Measurements from ENCODE around the gene ANKMY1. TPM values are rescaled to one million over a fixed set of nuclear protein-coding genes. Genes with fewer than 3 reads are reported as not detected.

ANKMY1 gene
- total and polyA plus RNA-seq, 8 donors, result 3.1 to 79.4 (median 9.7) TPM

DNA sequence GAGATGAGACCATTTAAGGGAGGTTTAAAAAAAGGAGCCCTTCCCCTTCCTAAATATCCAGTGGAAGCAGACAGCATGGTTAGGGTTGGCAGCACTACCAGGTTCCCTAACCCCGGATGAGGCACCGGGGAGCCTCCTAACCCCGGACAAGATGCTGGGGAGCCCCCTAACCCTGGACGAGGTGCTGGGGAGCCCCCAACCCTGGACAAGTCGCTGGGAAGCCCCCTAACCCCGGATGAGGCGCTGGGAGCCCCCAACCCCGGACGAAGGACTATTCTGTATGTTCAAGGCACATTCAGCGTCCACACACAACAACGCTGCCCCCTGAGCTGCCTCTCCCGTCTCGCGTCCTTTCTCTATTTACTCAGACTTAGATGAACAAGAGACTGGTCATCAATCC is 51.9 kb downstream of the ANKMY1 start:
- Histone ChIP-seq H3K27ac (no peak overlapping the region), H3K4me1 (no peaks in the 10 kb centered on the region), H3K4me3 (no peak overlapping the region), H3K9me3 (no peaks in the 10 kb centered on the region), H3K36me3 (peaks cover 0 to 30% (median 21%) of the 10 kb centered on the region in 4 donors), H3K27me3 (no peaks in the 10 kb centered on the region)
- whole genome bisulfite sequencing, 5 donors, result 75 to 89% (median 83%) methylated on average over 14 of the region's 14 CpGs
- TF ChIP-seq POLR2A (IDR thresholded peaks at IDR 0.05) (no peak), POLR2AphosphoS5 (IDR thresholded peaks at IDR 0.05) (no peak), EP300 (IDR thresholded peaks at IDR 0.05) (no peak)
- TF ChIP-seq, protein P1, sequence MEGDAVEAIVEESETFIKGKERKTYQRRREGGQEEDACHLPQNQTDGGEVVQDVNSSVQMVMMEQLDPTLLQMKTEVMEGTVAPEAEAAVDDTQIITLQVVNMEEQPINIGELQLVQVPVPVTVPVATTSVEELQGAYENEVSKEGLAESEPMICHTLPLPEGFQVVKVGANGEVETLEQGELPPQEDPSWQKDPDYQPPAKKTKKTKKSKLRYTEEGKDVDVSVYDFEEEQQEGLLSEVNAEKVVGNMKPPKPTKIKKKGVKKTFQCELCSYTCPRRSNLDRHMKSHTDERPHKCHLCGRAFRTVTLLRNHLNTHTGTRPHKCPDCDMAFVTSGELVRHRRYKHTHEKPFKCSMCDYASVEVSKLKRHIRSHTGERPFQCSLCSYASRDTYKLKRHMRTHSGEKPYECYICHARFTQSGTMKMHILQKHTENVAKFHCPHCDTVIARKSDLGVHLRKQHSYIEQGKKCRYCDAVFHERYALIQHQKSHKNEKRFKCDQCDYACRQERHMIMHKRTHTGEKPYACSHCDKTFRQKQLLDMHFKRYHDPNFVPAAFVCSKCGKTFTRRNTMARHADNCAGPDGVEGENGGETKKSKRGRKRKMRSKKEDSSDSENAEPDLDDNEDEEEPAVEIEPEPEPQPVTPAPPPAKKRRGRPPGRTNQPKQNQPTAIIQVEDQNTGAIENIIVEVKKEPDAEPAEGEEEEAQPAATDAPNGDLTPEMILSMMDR (IDR thresholded peaks at IDR 0.05), result no peak
- no peak for DNase-seq
- intact Hi-C loops (cut with DNase I; ENCODE audit: low total_unique reads), result loop anchor here (10.0 kb wide), 1 partner anchor 199 kb away; no protein-coding TSS in a partner anchor

DNA sequence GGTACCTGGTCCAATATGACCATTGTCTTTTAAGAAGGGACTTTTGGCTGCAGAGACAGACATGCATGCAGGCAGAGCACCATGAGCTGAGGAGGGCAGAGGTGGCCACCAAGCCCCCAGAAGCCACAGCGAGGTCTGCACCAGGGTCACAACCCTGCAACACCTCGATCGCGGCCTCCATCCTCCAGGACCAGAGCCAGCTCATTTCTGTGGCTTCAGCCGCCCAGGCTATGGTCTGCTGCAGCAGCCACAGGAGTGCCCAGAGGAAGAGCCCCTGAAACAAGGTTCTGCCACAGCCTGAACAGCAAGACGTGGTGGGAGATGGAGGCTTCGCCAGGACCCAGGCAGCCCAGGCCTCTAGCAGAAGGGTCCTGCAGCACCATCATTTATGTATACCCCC is 53.9 kb downstream of the ANKMY1 start:
- Histone ChIP-seq H3K4me3 (no peak overlapping the region), H3K9me3 (no peaks in the 10 kb centered on the region), H3K27me3 (no peaks in the 10 kb centered on the region), H3K4me1 (no peaks in the 10 kb centered on the region), H3K27ac (no peak overlapping the region), H3K36me3 (peaks cover 0 to 37% (median 31%) of the 10 kb centered on the region in 4 donors)
- WGBS, 5 donors, result 92 to 98% (median 94%) methylated on average over 7 of the region's 7 CpGs
- no peak for DNase-seq
- intact Hi-C loops (cut with DNase I; ENCODE audit: low total_unique reads), result loop anchor here (10.0 kb wide), 1 partner anchor 201 kb away; no protein-coding TSS in a partner anchor
- TF ChIP-seq, protein P1 (IDR thresholded peaks at IDR 0.05), result no peak
- TF ChIP-seq EP300 (IDR thresholded peaks at IDR 0.05) (no peak), POLR2AphosphoS5 (IDR thresholded peaks at IDR 0.05) (no peak), POLR2A (IDR thresholded peaks at IDR 0.05) (no peak)

- Histone ChIP-seq H3K27ac (no peak overlapping the region), H3K9me3 (no peaks in the 10 kb centered on the region), H3K36me3 (peaks cover 0 to 39% (median 35%) of the 10 kb centered on the region in 4 donors), H3K27me3 (no peaks in the 10 kb centered on the region), H3K4me1 (no peaks in the 10 kb centered on the region), H3K4me3 (no peak overlapping the region)
- intact Hi-C loops (cut with DNase I; ENCODE audit: low total_unique reads), result loop anchor here (10.0 kb wide), 1 partner anchor 201 kb away; no protein-coding TSS in a partner anchor
- no peak for DNase-seq
- 89 to 96% (median 95%) methylated on average over 7 to 9 of the region's 9 CpGs for WGBS, 5 donors
- no peak for TF ChIP-seq POLR2A (IDR thresholded peaks at IDR 0.05)
- TF ChIP-seq, protein P1 (IDR thresholded peaks at IDR 0.05), result no peak
- no peak for TF ChIP-seq EP300 (IDR thresholded peaks at IDR 0.05)
- TF ChIP-seq POLR2AphosphoS5 (IDR thresholded peaks at IDR 0.05), result no peak
These were observed 54.4 kb downstream of the ANKMY1 start for GRCh38 chr2:240503375-240503774.

- intact Hi-C loops (cut with DNase I; ENCODE audit: low total_unique reads), result loop anchor here (10.0 kb wide), 1 partner anchor 202 kb away; no protein-coding TSS in a partner anchor
- no peaks in the 10 kb centered on the region for H3K27me3 ChIP-seq
- no peaks in the 10 kb centered on the region for H3K4me1 ChIP-seq
- H3K4me3 ChIP-seq, result no peak overlapping the region
- DNase-seq, result peak in 1 of 2 donors; percentile 21
- no peaks in the 10 kb centered on the region for H3K9me3 ChIP-seq
- WGBS, 5 donors, result 88 to 92% (median 92%) methylated on average over 13 to 14 of the region's 14 CpGs
- TF ChIP-seq POLR2A (IDR thresholded peaks at IDR 0.05) (no peak), EP300 (IDR thresholded peaks at IDR 0.05) (no peak), POLR2AphosphoS5 (IDR thresholded peaks at IDR 0.05) (no peak)
- TF ChIP-seq, protein P1 (IDR thresholded peaks at IDR 0.05), result no peak
- no peak overlapping the region for H3K27ac ChIP-seq
- peaks cover 0 to 47% (median 41%) of the 10 kb centered on the region in 4 donors for H3K36me3 ChIP-seq
These were observed 55.2 kb downstream of the ANKMY1 start for GRCh38 chr2:240502430-240503121.

All from stomach (tissue), 9 donors.